HL-60 (cell line): ENCODE results near the gene CHTF8.

Experiments used
- GABPA ChIP-seq: IDR thresholded peaks from 2 replicates; pipeline ENCODE4 v1.6.1; 2012; ENCODE audit warnings: low read depth
- REST ChIP-seq: IDR thresholded peaks from 2 replicates; pipeline ENCODE4 v1.6.1; 2012; ENCODE audit warnings: low read depth; ENCODE audit not compliant: insufficient replicate concordance
- TF ChIP-seq, protein P1 (sequence below): IDR thresholded peaks from one replicate; pipeline ENCODE4 v1.5.1; 2011; ENCODE audit warnings: low read length, control low read depth, inconsistent platforms; ENCODE audit not compliant: insufficient read depth

GRCh38 chr16:69169051-69169450 lies 36.7 kb upstream of the CHTF8 start:
- TF ChIP-seq GABPA, result no peak
- no peak for TF ChIP-seq REST
- TF ChIP-seq, protein P1, sequence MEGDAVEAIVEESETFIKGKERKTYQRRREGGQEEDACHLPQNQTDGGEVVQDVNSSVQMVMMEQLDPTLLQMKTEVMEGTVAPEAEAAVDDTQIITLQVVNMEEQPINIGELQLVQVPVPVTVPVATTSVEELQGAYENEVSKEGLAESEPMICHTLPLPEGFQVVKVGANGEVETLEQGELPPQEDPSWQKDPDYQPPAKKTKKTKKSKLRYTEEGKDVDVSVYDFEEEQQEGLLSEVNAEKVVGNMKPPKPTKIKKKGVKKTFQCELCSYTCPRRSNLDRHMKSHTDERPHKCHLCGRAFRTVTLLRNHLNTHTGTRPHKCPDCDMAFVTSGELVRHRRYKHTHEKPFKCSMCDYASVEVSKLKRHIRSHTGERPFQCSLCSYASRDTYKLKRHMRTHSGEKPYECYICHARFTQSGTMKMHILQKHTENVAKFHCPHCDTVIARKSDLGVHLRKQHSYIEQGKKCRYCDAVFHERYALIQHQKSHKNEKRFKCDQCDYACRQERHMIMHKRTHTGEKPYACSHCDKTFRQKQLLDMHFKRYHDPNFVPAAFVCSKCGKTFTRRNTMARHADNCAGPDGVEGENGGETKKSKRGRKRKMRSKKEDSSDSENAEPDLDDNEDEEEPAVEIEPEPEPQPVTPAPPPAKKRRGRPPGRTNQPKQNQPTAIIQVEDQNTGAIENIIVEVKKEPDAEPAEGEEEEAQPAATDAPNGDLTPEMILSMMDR, result no peak
